Mesothelial cell of epicardium (in vitro differentiated cells): ENCODE data around the gene OR1A1. TPM values are rescaled to one million over a fixed set of nuclear protein-coding genes. Genes with fewer than 3 reads are reported as not detected.
"Not testable (repeated sequence)": the region's sequence is repeated elsewhere in the genome, so short reads cannot be mapped to it uniquely, and the experiment has no call there.

Experiments
- DNase-seq, 2 experiments: peaks; one replicate each; pipeline ENCODE4 v3.0.0; 2021; ENCODE audit warnings: low spot score in 2 of 2; ENCODE audit not compliant: unreplicated experiment in 2 of 2
- H3K27ac Mint-ChIP-seq: 2 replicates; pipeline ENCODE4 v1.8.0; 2021; ENCODE audit warnings: mixed read lengths
- H3K27me3 Mint-ChIP-seq: 2 replicates; pipeline ENCODE4 v1.8.0; 2021; ENCODE audit warnings: low read depth, mixed read lengths
- H3K36me3 Mint-ChIP-seq: 2 replicates; pipeline ENCODE4 v1.8.0; 2021; ENCODE audit warnings: mixed read lengths
- H3K4me1 Mint-ChIP-seq: 2 replicates; pipeline ENCODE4 v1.8.0; 2021; ENCODE audit warnings: mixed read lengths
- H3K4me3 Mint-ChIP-seq: 2 replicates; pipeline ENCODE4 v1.8.0; 2021; ENCODE audit warnings: mild to moderate bottlenecking, moderate library complexity, mixed read lengths
- H3K9me3 Mint-ChIP-seq: 2 replicates; pipeline ENCODE4 v1.8.0; 2021; ENCODE audit warnings: mixed read lengths
- CTCF ChIP-seq: fragments of 200-600 bp; sonication (generic); IDR thresholded peaks from one replicate; pipeline ENCODE4 v1.5.0; 2021; ENCODE audit warnings: antibody characterized with exemption; ENCODE audit not compliant: unreplicated experiment
- total RNA-seq: library from RNA; stranded (reverse); gene quantifications from 3 replicates; pipeline ENCODE4 v1.2.1, GENCODE V29; 2021

The OR1A1 gene
- total RNA-seq, 1 donor from 2014 or later: not detected

DNA sequence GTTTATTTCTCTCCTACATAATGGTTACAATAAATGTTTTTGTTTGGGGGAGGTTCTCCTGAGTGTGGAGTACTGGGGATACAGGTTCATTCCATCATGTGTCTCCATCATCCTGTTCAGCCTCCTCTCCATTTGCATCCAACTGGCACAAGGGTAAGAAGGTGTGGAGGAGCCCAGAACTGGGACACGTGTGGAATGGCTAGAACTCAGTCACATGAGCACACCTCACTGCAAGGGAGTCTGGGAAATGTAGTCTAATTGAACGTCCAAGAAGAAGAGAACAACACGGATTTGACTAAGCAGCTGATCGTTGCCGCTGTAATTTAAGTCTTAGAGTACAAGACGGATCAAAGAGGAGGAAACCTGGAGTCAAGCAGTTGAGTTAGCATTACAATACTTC, 6.1 kb downstream of the OR1A1 start:
- DNase-seq: no peak
- Mint-ChIP-seq H3K27me3 (no peaks in the 10 kb centered on the region), H3K27ac (no peak overlapping the region), H3K4me1 (no peaks in the 10 kb centered on the region), H3K9me3 (peaks cover 81% of the 10 kb centered on the region), H3K36me3 (no peaks in the 10 kb centered on the region), H3K4me3 (no peak overlapping the region)
- TF ChIP-seq CTCF: no peak

- H3K4me3 Mint-ChIP-seq, H3K27me3 Mint-ChIP-seq, H3K36me3 Mint-ChIP-seq, DNase-seq, H3K27ac Mint-ChIP-seq, H3K4me1 Mint-ChIP-seq: not testable (repeated sequence)
- peaks cover 80% of the 10 kb centered on the region for H3K9me3 Mint-ChIP-seq
Measured at GRCh38 chr17:3219978-3220377, 12.5 kb downstream of the OR1A1 start.

GRCh38 chr17:3221850-3222249, 14.4 kb downstream of the OR1A1 start:
- H3K27ac Mint-ChIP-seq: no peak overlapping the region
- H3K4me3 Mint-ChIP-seq: no peak overlapping the region
- no peaks in the 10 kb centered on the region for H3K4me1 Mint-ChIP-seq
- peaks cover 80% of the 10 kb centered on the region for H3K9me3 Mint-ChIP-seq
- H3K36me3 Mint-ChIP-seq: no peaks in the 10 kb centered on the region
- no peak for TF ChIP-seq CTCF
- no peak for DNase-seq
- H3K27me3 Mint-ChIP-seq: no peaks in the 10 kb centered on the region

GRCh38 chr17:3222505-3222904, 15.0 kb downstream of the OR1A1 start:
- Mint-ChIP-seq H3K4me3 (no peak overlapping the region), H3K27me3 (no peaks in the 10 kb centered on the region), H3K27ac (no peak overlapping the region), H3K36me3 (no peaks in the 10 kb centered on the region), H3K4me1 (no peaks in the 10 kb centered on the region), H3K9me3 (peaks cover 78% of the 10 kb centered on the region)
- no peak for TF ChIP-seq CTCF
- DNase-seq: no peak

- not testable (repeated sequence) for H3K4me3 Mint-ChIP-seq, H3K36me3 Mint-ChIP-seq, H3K4me1 Mint-ChIP-seq, H3K27ac Mint-ChIP-seq, H3K27me3 Mint-ChIP-seq, DNase-seq
- peaks cover 67% of the 10 kb centered on the region for H3K9me3 Mint-ChIP-seq
Measured at GRCh38 chr17:3224721-3225352, 17.4 kb downstream of the OR1A1 start.

DNA sequence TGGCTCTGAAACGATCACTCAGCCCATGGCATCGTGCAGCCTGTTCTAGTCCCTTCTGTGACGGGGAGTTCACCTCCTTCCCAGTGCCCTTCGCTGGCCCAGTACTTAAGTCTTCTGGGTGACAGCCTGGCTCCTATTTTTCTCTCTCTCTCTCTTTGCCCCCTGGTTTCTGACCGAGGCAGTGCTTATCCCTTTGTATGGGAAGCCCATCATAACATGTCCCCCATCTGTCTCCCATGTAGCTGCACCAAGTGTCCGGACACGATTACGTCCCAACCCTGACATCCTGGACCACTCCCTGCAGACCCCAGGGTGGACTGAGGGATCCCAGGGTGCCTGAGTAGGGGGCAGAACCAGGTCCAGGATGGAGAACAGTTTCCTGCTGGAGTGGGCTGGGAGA, 24.8 kb downstream of the OR1A1 start:
- H3K9me3 Mint-ChIP-seq: peaks cover 13% of the 10 kb centered on the region
- not testable (repeated sequence) for H3K27me3 Mint-ChIP-seq, H3K4me3 Mint-ChIP-seq, H3K36me3 Mint-ChIP-seq, H3K27ac Mint-ChIP-seq, DNase-seq, H3K4me1 Mint-ChIP-seq

DNA sequence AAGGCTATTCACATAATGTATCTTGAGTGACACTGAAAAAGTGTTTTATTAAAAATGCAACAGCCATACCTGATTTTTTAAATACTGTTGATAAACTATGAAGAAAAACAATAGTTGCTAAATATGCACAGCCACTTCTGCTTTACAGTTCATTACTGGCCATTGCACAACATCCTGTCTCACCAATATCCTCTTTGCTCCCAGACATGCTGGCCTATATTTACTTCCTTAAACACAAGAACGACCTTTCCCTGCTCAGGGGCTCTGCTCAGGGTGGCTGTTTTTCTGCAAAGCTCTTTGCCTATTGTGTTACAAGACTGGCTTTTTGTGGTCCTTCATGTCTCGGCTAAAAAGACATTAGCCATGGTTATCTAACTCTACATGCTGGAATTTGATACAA, 31.2 kb downstream of the OR1A1 start:
- H3K4me1 Mint-ChIP-seq, DNase-seq, H3K4me3 Mint-ChIP-seq, H3K27me3 Mint-ChIP-seq, H3K27ac Mint-ChIP-seq, H3K36me3 Mint-ChIP-seq, H3K9me3 Mint-ChIP-seq: not testable (repeated sequence)

DNA sequence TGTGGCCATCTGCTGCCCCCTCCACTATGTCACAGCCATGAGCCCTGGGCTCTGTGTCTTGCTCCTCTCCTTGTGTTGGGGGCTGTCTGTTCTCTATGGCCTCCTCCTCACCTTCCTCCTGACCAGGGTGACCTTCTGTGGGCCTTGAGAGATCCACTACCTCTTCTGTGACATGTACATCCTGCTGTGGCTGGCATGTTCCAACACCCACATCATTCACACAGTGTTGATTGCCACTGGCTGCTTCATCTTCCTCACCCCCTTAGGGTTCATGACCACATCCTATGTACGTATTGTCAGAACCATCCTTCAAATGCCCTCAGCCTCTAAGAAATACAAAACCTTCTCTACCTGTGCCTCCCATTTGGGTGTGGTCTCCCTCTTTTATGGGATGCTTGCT, 33.6 kb downstream of the OR1A1 start:
- H3K27ac Mint-ChIP-seq, H3K4me1 Mint-ChIP-seq, H3K36me3 Mint-ChIP-seq, H3K27me3 Mint-ChIP-seq, H3K4me3 Mint-ChIP-seq, H3K9me3 Mint-ChIP-seq, DNase-seq: not testable (repeated sequence)

DNA sequence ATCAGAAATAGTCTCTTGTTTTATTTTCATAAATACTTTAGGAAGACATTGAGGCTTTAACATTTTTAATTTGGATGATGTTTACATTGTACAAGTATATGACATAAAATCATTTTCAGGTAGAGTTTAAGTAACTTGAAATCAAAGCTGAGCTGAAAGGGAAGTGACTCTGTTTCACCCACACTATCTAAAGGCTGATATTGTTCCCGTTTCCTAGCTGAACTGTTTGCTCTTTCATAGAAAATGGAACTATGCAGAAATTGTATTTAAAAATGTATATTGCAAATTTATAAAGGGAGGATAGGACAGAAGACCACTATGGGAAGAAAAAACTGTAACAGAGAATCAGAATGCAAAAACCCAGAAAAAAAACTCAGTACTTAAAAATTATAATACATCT, 37.4 kb downstream of the OR1A1 start:
- not testable (repeated sequence) for H3K4me1 Mint-ChIP-seq, H3K27ac Mint-ChIP-seq, H3K36me3 Mint-ChIP-seq, H3K4me3 Mint-ChIP-seq, H3K9me3 Mint-ChIP-seq, H3K27me3 Mint-ChIP-seq, DNase-seq

- DNase-seq, H3K36me3 Mint-ChIP-seq, H3K27ac Mint-ChIP-seq, H3K9me3 Mint-ChIP-seq, H3K4me3 Mint-ChIP-seq, H3K27me3 Mint-ChIP-seq, H3K4me1 Mint-ChIP-seq: not testable (repeated sequence)
Measured at GRCh38 chr17:3249013-3249412, 41.5 kb downstream of the OR1A1 start.
